Lower leg skin (tissue), 3 donors: ENCODE results near the gene PAPOLB.

ENCODE experiments used
- POLR2A ChIP-seq, 2 donors: fragments of 450-650 bp; IDR thresholded peaks; one replicate each; pipeline ENCODE4 v1.6.1; 2016 to 2017; ENCODE audit warnings: antibody characterized with exemption in 2 of 2, mild to moderate bottlenecking in 1 of 2, moderate library complexity in 1 of 2
- TF ChIP-seq, protein P1 (sequence below), 3 donors: fragments of 450-650 bp; IDR thresholded peaks; one replicate each; pipeline ENCODE4 v1.5.1; 2016; ENCODE audit warnings: antibody characterized with exemption in 3 of 3, mild to moderate bottlenecking in 3 of 3, moderate library complexity in 2 of 3

DNA sequence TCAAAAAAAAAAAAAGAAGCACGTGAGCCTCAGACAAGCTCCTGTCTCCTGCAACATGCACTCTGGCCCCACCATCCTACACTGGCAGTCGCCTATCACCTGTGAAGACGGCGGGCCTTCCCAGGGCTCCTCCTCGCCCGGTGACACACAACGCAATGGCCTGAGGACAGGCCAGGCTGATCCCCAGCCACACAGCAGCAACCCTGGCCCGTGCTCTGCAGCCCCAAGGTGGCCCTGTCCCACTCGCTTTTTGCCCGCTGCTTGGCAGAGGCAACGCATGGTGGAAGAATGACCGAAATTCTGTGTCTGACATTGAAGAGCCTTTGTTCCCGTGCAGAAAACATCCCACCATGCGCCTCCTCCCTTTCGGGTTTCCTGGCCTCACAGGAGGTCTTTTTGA lies 13.6 kb upstream of the PAPOLB start:
- TF ChIP-seq, protein P1, sequence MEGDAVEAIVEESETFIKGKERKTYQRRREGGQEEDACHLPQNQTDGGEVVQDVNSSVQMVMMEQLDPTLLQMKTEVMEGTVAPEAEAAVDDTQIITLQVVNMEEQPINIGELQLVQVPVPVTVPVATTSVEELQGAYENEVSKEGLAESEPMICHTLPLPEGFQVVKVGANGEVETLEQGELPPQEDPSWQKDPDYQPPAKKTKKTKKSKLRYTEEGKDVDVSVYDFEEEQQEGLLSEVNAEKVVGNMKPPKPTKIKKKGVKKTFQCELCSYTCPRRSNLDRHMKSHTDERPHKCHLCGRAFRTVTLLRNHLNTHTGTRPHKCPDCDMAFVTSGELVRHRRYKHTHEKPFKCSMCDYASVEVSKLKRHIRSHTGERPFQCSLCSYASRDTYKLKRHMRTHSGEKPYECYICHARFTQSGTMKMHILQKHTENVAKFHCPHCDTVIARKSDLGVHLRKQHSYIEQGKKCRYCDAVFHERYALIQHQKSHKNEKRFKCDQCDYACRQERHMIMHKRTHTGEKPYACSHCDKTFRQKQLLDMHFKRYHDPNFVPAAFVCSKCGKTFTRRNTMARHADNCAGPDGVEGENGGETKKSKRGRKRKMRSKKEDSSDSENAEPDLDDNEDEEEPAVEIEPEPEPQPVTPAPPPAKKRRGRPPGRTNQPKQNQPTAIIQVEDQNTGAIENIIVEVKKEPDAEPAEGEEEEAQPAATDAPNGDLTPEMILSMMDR (IDR thresholded peaks at IDR 0.05), result no peak
- TF ChIP-seq POLR2A (IDR thresholded peaks at IDR 0.05), result no peak
